ENCODE measurements around the gene PREB. TPM values are rescaled to one million over a fixed set of nuclear protein-coding genes. Genes with fewer than 3 reads are reported as not detected.
"Not testable (repeated sequence)": the region's sequence is repeated elsewhere in the genome, so short reads cannot be mapped to it uniquely, and the experiment has no call there.

PREB gene
- total RNA-seq, 4 donors from 2014 or later: 39.9 to 64.7 (median 48.3) TPM

DNA sequence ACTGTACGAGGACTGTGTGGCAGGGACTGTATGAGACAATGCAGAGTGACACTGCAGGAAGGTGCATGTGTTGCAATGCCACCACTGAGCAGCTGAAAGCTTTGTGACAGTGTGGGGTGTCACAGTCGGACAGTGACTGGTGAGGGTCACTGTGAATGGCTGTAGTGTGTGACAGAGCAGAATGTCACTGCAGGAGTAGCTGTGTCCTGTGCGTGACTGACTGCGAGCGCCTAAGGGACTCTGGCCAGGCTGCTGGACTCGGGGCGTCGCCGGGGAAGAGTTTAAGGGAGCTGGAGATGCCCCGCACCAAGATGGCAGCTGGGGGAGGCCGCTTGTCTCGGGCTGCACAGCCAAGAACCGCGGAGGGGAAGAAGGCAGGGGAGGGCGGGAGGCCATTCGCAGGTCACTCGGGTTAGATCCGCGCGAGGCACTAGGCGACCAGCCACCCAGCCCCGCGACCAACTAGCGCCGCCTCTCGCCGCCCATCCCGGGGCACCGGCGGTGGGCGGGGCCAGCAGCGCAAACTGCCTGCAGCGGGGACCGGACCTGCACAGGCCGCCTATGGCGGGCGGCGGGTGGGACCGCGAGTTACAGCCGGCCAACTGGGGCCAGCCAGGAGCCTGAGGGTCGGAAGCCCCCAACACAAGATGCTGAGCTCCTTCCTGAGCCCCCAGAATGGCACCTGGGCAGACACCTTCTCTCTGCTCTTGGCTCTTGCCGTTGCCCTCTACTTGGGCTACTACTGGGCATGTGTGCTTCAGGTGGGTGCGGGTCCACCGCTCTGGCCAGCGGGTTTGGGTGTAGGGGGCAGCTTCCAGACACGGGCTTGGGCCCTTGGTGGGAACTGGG, 10.9 kb downstream of the PREB start, which contains the start of gene ABHD1:
ABHD1 (plus strand) TSS at position 514 of the 849 bp plus-strand sequence; CDS start at position 648, 134 bp downstream.
- H3K9me3 ChIP-seq: no peaks in the 10 kb centered on the region
- peak within 1 kb of the TSS; percentile 56 to 84 (median 68) for H3K4me3 ChIP-seq
- WGBS: 40% methylated on average over 8 of the region's 47 CpGs
- peaks cover 4 to 21% (median 19%) of the 10 kb centered on the region in 4 donors for H3K4me1 ChIP-seq
- H3K27ac ChIP-seq (replicated peaks in 1 of 4): peak within 1 kb of the TSS; percentile 20 to 52 (median 40)
- no peaks in the 10 kb centered on the region for H3K36me3 ChIP-seq
- TF ChIP-seq POLR2A (IDR thresholded peaks at IDR 0.05; ENCODE audit: low read depth): no peak
- peak in 1 of 2 donors; percentile 40 for TF ChIP-seq POLR2AphosphoS5 (IDR thresholded peaks at IDR 0.05)
- TF ChIP-seq, protein P1, sequence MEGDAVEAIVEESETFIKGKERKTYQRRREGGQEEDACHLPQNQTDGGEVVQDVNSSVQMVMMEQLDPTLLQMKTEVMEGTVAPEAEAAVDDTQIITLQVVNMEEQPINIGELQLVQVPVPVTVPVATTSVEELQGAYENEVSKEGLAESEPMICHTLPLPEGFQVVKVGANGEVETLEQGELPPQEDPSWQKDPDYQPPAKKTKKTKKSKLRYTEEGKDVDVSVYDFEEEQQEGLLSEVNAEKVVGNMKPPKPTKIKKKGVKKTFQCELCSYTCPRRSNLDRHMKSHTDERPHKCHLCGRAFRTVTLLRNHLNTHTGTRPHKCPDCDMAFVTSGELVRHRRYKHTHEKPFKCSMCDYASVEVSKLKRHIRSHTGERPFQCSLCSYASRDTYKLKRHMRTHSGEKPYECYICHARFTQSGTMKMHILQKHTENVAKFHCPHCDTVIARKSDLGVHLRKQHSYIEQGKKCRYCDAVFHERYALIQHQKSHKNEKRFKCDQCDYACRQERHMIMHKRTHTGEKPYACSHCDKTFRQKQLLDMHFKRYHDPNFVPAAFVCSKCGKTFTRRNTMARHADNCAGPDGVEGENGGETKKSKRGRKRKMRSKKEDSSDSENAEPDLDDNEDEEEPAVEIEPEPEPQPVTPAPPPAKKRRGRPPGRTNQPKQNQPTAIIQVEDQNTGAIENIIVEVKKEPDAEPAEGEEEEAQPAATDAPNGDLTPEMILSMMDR (IDR thresholded peaks at IDR 0.05): no peak
- no peak for TF ChIP-seq EP300 (IDR thresholded peaks at IDR 0.05)
- H3K27me3 ChIP-seq: peaks cover 0 to 13% (median under 1%) of the 10 kb centered on the region in 4 donors
- intact Hi-C loops (cut with DNase I): no loop called here
- no peak for DNase-seq (ENCODE audit: extremely low spot score)

DNA sequence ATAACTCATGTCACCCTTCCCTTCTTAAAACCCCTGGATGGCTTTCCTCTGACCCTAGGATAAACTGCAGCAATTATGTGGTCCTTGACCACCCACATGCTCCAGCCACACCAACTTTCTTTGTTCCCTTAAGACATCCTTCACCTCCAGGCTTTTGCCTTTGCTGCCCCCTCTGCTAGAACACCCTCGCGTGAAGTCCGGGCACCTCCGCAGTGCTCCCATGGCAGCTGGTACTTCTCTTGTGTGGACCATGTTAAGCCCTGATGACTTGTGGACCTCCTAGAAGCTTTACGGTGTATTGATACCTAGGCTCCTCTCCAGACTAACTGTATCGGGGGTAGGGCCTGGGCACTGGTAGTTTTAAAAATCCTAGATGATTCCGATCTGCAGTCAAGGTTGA, 11.6 kb downstream of the PREB start:
- Histone ChIP-seq H3K4me1 (peaks cover 9 to 27% (median 25%) of the 10 kb centered on the region in 4 donors), H3K27ac (replicated peaks in 1 of 4) (no peak overlapping the region), H3K4me3 (peak overlapping the region in 3 of 4 donors; percentile 63 to 84 (median 73)), H3K27me3 (peaks cover 0 to 21% (median 8%) of the 10 kb centered on the region in 4 donors), H3K36me3 (no peaks in the 10 kb centered on the region), H3K9me3 (no peaks in the 10 kb centered on the region)
- DNase-seq (ENCODE audit: extremely low spot score): no peak
- TF ChIP-seq POLR2A (IDR thresholded peaks at IDR 0.05; ENCODE audit: low read depth): no peak
- no peak for TF ChIP-seq EP300 (IDR thresholded peaks at IDR 0.05)
- no peak for TF ChIP-seq POLR2AphosphoS5 (IDR thresholded peaks at IDR 0.05)
- WGBS: 99% methylated on average over 6 of the region's 7 CpGs
- intact Hi-C loops (cut with DNase I): no loop called here

DNA sequence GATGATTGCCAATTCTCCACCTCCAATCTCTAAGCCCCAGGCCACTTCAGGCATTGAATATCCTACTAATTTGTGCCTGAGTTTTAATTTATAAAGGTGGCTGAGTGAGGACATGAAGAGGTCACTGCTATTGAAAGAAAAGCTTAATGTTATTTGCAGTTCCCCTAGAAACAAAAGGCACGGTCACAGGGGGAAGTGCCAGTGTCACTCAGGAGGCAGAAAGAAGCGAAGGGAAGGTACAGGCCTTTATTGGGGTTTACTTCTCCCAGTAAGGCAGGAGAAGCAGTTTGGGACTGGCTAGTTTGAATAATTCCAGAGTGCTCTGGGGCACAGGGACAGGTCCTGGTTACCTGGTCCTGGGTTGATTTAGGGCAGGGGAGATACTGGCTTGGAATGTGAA, 12.5 kb downstream of the PREB start:
- H3K4me3 ChIP-seq: no peak overlapping the region
- intact Hi-C loops (cut with DNase I): no loop called here
- no peak overlapping the region for H3K27ac ChIP-seq (replicated peaks in 1 of 4)
- peaks cover 9 to 27% (median 25%) of the 10 kb centered on the region in 4 donors for H3K4me1 ChIP-seq
- no peak for DNase-seq (ENCODE audit: extremely low spot score)
- TF ChIP-seq EP300 (IDR thresholded peaks at IDR 0.05) (no peak), POLR2A (IDR thresholded peaks at IDR 0.05; ENCODE audit: low read depth) (no peak), POLR2AphosphoS5 (IDR thresholded peaks at IDR 0.05) (no peak)
- TF ChIP-seq, protein P1 (IDR thresholded peaks at IDR 0.05): no peak
- no peaks in the 10 kb centered on the region for H3K9me3 ChIP-seq
- H3K36me3 ChIP-seq: no peaks in the 10 kb centered on the region
- peaks cover 0 to 30% (median 12%) of the 10 kb centered on the region in 4 donors for H3K27me3 ChIP-seq
- 100% methylated on average over 2 of the region's 2 CpGs for WGBS

DNA sequence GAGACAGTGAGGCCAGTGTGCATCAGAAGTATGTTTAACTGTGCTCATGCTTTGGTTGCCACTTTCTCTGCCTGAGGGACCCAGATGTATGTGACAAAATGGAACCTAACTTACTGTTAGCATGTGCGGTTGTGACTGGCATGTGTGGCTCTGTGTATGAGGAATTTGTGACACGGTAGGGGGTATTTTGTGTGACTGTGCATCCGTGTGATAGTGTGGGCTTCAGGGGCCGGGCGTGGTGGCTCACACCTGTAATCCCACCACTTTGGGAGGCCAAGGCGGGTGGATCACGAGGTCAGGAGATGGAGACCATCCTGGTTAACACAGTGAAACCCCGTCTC, 15.1 kb downstream of the PREB start:
- WGBS: 79% methylated on average over 8 of the region's 8 CpGs
- H3K9me3 ChIP-seq: not testable (repeated sequence)

DNA sequence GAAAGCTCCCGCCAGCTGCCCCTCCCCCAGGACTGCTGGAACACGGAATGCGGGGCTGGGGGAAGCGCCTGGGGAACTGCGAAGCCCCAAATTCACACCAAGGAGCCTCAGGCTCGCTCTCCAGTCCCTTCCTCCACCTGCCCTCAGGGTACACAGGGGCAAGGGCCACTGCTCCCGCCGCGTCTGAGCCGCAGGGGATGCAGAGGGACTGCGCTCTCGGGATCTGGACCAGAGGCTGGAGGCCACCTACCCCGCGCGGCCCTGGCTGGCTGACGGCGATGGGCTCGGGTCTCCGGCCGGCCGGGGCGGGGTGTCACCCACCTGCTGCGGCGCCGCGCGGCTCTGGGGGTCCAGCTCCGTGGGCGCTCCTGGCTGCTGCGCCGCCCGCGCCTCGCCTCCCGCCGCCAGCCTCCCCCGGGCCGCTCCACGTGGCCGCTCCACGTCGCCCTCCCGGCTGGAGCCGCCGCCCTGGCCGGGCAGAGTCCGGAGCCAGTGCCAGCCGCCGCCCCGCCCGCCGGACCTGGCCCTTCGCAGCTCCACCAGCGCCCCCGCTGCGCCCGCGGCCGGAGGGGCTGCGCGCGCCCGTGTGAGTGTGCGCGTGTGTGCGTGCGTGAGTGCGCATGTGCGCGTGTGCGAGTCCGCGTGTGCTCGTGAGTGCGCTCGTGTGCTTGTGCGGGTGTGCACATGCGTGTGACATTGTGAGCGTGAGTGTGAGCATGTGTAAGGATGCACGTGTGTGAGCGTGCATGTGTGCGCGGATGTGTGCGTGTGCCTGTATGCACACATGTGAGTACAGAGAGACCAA, 15.7 kb downstream of the PREB start, which contains the start of gene CGREF1:
CGREF1 (minus strand) TSS at position 604 of the 805 bp plus-strand sequence. CDS start 14,762 bp downstream, outside the sequence.
- H3K27ac ChIP-seq (replicated peaks in 1 of 4): no peak within 1 kb of the TSS
- no peaks in the 10 kb centered on the region for H3K36me3 ChIP-seq
- 35% methylated on average over 9 of the region's 84 CpGs for WGBS
- H3K27me3 ChIP-seq: peaks cover 0 to 41% (median 13%) of the 10 kb centered on the region in 4 donors
- H3K4me3 ChIP-seq: peak within 1 kb of the TSS; percentile 43 to 60 (median 48)
- DNase-seq (ENCODE audit: extremely low spot score): no peak
- TF ChIP-seq EP300 (IDR thresholded peaks at IDR 0.05) (no peak), POLR2AphosphoS5 (IDR thresholded peaks at IDR 0.05) (no peak), POLR2A (IDR thresholded peaks at IDR 0.05; ENCODE audit: low read depth) (no peak)
- TF ChIP-seq, protein P1 (IDR thresholded peaks at IDR 0.05): no peak
- H3K9me3 ChIP-seq: no peaks in the 10 kb centered on the region
- peaks cover 5 to 23% (median 21%) of the 10 kb centered on the region in 4 donors for H3K4me1 ChIP-seq
- intact Hi-C loops (cut with DNase I): no loop called here

More for the DNA sequence above, 15.1 kb downstream of the PREB start:
- H3K27ac ChIP-seq (replicated peaks in 1 of 4); DNase-seq (ENCODE audit: extremely low spot score); intact Hi-C loops (cut with DNase I); H3K36me3 ChIP-seq: not testable (repeated sequence)
- Histone ChIP-seq H3K4me3 (peak overlapping the region; percentile 43 to 60 (median 48)), H3K27me3 (peaks cover 0 to 41% (median 13%) of the 10 kb centered on the region in 4 donors), H3K4me1 (peaks cover 9 to 27% (median 25%) of the 10 kb centered on the region in 4 donors)

Measured in esophagus muscularis mucosa (tissue), 4 donors.